ENCODE results near the gene TEX52.

DNA sequence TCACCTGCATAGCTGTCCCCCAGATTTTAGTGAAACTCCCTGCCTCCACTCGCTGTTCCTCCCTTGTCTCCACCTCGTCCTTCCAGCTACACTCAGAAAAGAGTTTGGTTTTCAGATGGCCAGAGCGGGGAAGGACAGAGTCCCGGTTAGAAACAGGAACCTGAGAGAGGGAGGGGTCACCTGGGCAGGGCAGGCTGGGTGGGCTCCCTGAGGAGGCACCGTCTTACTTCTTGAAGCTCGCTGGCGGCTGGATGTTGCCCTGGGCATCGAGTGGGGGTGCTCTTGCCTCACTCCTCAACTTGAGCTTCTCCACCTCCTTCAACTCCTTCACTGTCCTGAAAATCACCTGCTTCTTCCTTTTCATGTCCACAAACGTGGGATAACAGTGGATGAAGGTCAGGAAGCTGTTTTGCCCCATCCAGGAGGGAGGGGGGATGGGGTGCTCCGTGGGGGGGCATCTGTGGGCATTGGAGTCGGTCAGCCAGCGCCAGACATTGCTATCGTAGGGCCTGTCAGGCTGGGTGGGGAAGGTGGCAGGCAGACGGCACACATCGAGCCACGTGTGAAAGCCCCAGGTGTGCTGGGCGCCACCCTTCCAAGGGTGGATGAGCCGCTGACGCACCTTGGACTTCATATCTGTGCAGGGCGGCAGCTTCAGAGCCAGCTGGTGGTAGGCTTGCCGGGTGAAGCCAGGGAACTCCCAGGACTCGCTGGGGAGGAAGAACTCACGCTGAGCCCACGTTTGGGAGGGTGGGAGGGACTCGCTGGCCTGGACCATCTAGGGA is 2.0 kb downstream of the TEX52 start:
- TF ChIP-seq, protein P1, sequence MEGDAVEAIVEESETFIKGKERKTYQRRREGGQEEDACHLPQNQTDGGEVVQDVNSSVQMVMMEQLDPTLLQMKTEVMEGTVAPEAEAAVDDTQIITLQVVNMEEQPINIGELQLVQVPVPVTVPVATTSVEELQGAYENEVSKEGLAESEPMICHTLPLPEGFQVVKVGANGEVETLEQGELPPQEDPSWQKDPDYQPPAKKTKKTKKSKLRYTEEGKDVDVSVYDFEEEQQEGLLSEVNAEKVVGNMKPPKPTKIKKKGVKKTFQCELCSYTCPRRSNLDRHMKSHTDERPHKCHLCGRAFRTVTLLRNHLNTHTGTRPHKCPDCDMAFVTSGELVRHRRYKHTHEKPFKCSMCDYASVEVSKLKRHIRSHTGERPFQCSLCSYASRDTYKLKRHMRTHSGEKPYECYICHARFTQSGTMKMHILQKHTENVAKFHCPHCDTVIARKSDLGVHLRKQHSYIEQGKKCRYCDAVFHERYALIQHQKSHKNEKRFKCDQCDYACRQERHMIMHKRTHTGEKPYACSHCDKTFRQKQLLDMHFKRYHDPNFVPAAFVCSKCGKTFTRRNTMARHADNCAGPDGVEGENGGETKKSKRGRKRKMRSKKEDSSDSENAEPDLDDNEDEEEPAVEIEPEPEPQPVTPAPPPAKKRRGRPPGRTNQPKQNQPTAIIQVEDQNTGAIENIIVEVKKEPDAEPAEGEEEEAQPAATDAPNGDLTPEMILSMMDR (IDR thresholded peaks at IDR 0.05; ENCODE audit: low read depth, low read length) = no peak
- TF ChIP-seq EZH2phosphoT487 (IDR thresholded peaks at IDR 0.05; ENCODE audit: low read depth) = no peak
